ENCODE measurements around the gene LRBA.
"Not testable (repeated sequence)": the region's sequence is repeated elsewhere in the genome, so short reads cannot be mapped to it uniquely, and the experiment has no call there.

LRBA gene

GRCh38 chr4:150514709-150515108, 500.4 kb downstream of the LRBA start:
- H3K4me3 ChIP-seq (ENCODE audit: low read depth, low read length) = no peak overlapping the region
- TF ChIP-seq CTCF (IDR thresholded peaks at IDR 0.05; ENCODE audit: low read depth, low read length, missing control alignments) = no peak
- in situ Hi-C loops (cut with HindIII; ENCODE audit: low sequenced_read_pairs) = no loop called here
- no peak for DNase-seq (ENCODE audit: low read depth)

- H3K4me3 ChIP-seq (ENCODE audit: low read depth, low read length) = no peak overlapping the region
- peak; percentile 38 for DNase-seq (ENCODE audit: low read depth)
- TF ChIP-seq CTCF (IDR thresholded peaks at IDR 0.05; ENCODE audit: low read depth, low read length, missing control alignments) = no peak
- in situ Hi-C loops (cut with HindIII; ENCODE audit: low sequenced_read_pairs) = no loop called here
Observed at GRCh38 chr4:150510176-150510865, 504.8 kb downstream of the LRBA start.

GRCh38 chr4:150507656-150508055, 507.4 kb downstream of the LRBA start:
- in situ Hi-C loops (cut with HindIII; ENCODE audit: low sequenced_read_pairs); H3K4me3 ChIP-seq (ENCODE audit: low read depth, low read length); DNase-seq (ENCODE audit: low read depth): not testable (repeated sequence)

- DNase-seq (ENCODE audit: low read depth) = no peak
- H3K4me3 ChIP-seq (ENCODE audit: low read depth, low read length) = no peak overlapping the region
- in situ Hi-C loops (cut with HindIII; ENCODE audit: low sequenced_read_pairs) = no loop called here
- TF ChIP-seq CTCF (IDR thresholded peaks at IDR 0.05; ENCODE audit: low read depth, low read length, missing control alignments) = no peak
Observed at GRCh38 chr4:150501983-150502382, 513.1 kb downstream of the LRBA start.

- peak; percentile 16 for DNase-seq (ENCODE audit: low read depth)
- no peak for TF ChIP-seq CTCF (IDR thresholded peaks at IDR 0.05; ENCODE audit: low read depth, low read length, missing control alignments)
- H3K4me3 ChIP-seq (ENCODE audit: low read depth, low read length) = no peak overlapping the region
- in situ Hi-C loops (cut with HindIII; ENCODE audit: low sequenced_read_pairs) = no loop called here
Observed at GRCh38 chr4:150501009-150501727, 513.9 kb downstream of the LRBA start.

- in situ Hi-C loops (cut with HindIII; ENCODE audit: low sequenced_read_pairs) = no loop called here
- TF ChIP-seq CTCF (IDR thresholded peaks at IDR 0.05; ENCODE audit: low read depth, low read length, missing control alignments) = no peak
Observed at GRCh38 chr4:150497612-150498011, 517.5 kb downstream of the LRBA start.

GRCh38 chr4:150495550-150495949, 519.5 kb downstream of the LRBA start:
- H3K4me3 ChIP-seq (ENCODE audit: low read depth, low read length) = no peak overlapping the region
- DNase-seq (ENCODE audit: low read depth) = no peak
- TF ChIP-seq CTCF (IDR thresholded peaks at IDR 0.05; ENCODE audit: low read depth, low read length, missing control alignments) = no peak
- in situ Hi-C loops (cut with HindIII; ENCODE audit: low sequenced_read_pairs) = no loop called here

More at GRCh38 chr4:150497612-150498011, 517.5 kb downstream of the LRBA start:
- H3K4me3 ChIP-seq (ENCODE audit: low read depth, low read length) = no peak overlapping the region
- DNase-seq (ENCODE audit: low read depth) = no peak

Measured in astrocyte of the cerebellum (primary cell).